ENCODE data around the gene UBQLNL.

Gene UBQLNL

DNA sequence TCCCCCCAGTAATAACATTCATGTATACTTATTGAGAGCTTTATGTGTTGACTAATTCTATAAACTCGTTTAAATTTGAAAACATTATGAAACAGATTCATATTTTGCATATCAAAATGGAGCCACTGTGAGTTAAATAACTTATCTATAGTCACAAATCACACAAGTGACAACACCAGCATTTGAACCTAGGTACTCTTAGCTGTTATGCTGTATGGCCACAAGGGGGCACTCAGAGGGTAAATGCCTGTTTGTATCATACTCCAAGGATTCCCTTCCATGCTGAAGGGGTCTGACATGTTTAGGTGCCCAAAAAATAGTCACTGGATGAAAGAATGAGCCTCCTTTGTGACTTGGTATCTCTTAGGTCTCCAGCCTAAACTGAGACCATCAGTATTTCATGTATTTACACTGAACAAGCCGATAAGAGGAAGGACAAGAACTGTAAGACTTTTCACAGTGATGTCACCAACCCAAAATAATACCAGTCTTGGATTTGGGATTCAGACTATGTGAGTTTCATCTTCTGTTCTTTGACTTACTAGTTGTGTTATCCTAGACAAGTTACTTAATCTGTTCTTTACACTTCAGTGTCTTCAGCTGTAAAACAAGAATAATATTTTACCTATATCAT is 40.2 kb downstream of the UBQLNL start:
- Histone ChIP-seq H3K4me1 (no peaks in the 10 kb centered on the region), H3K36me3 (no peaks in the 10 kb centered on the region), H3K4me3 (no peak overlapping the region), H3K27ac (no peak overlapping the region), H3K9me3 (no peaks in the 10 kb centered on the region), H3K27me3 (no peaks in the 10 kb centered on the region)
- TF ChIP-seq, protein P1, sequence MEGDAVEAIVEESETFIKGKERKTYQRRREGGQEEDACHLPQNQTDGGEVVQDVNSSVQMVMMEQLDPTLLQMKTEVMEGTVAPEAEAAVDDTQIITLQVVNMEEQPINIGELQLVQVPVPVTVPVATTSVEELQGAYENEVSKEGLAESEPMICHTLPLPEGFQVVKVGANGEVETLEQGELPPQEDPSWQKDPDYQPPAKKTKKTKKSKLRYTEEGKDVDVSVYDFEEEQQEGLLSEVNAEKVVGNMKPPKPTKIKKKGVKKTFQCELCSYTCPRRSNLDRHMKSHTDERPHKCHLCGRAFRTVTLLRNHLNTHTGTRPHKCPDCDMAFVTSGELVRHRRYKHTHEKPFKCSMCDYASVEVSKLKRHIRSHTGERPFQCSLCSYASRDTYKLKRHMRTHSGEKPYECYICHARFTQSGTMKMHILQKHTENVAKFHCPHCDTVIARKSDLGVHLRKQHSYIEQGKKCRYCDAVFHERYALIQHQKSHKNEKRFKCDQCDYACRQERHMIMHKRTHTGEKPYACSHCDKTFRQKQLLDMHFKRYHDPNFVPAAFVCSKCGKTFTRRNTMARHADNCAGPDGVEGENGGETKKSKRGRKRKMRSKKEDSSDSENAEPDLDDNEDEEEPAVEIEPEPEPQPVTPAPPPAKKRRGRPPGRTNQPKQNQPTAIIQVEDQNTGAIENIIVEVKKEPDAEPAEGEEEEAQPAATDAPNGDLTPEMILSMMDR (IDR thresholded peaks at IDR 0.05), result peak; percentile 60 to 63
- intact Hi-C loops (cut with DNase I; ENCODE audit: low total_unique reads), result loop anchor here (10.0 kb wide), 1 partner anchor 328 kb away; the partner anchor contains the start of gene OR52N2
- DNase-seq, result no peak

DNA sequence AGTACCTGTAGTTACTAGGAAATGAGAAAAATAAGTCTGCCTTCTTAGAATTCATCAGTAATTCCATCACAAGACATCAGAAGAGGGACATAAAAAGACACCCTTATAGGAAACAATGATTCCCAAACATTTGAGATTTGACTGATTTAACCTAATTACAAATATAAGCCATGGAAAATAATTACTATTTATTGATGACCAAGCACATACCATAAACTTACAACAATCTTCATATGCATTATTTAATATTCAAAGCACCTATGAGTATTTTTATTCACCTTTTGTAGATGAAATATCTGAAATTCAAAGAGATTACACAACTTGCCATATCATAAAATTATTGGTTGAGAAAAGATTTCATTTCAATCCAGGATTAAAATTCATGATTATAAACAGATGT is 42.6 kb downstream of the UBQLNL start:
- no peaks in the 10 kb centered on the region for H3K36me3 ChIP-seq
- H3K27me3 ChIP-seq, result no peaks in the 10 kb centered on the region
- H3K4me1 ChIP-seq, result no peaks in the 10 kb centered on the region
- no peak for DNase-seq
- intact Hi-C loops (cut with DNase I; ENCODE audit: low total_unique reads), result loop anchor here (10.0 kb wide), 1 partner anchor 331 kb away; the partner anchor contains the start of gene OR52N2
- TF ChIP-seq, protein P1 (IDR thresholded peaks at IDR 0.05), result no peak
- no peak overlapping the region for H3K27ac ChIP-seq
- H3K9me3 ChIP-seq, result no peaks in the 10 kb centered on the region
- no peak overlapping the region for H3K4me3 ChIP-seq

DNA sequence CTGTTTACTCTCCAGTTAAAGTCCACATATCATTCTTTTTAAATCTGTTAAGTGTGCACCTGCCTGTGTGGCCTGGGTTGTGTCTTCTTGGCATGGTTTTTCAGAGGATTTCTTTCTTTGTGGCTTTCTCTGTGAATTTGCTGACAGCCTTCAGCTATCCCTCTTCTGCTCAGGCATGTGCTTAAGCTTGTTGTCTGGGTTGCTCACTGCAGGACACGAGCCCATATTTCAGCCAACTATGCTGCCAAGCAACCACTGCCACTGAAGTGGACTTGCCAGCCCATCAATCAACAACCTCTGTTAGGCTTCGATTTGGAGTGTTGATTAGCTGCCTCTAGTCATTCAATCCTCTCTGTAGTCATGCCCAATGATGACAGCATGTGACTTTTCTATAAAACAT is 49.0 kb downstream of the UBQLNL start:
- Histone ChIP-seq H3K9me3 (no peaks in the 10 kb centered on the region), H3K36me3 (no peaks in the 10 kb centered on the region), H3K4me1 (no peaks in the 10 kb centered on the region), H3K27ac (no peak overlapping the region), H3K4me3 (no peak overlapping the region), H3K27me3 (no peaks in the 10 kb centered on the region)
- intact Hi-C loops (cut with DNase I; ENCODE audit: low total_unique reads), result no loop called here
- no peak for DNase-seq
- TF ChIP-seq, protein P1 (IDR thresholded peaks at IDR 0.05), result no peak

Measured in tibial artery (tissue), 4 donors.